ENCODE measurements around the gene ERCC8. TPM values are rescaled to one million over a fixed set of nuclear protein-coding genes. Genes with fewer than 3 reads are reported as not detected.

ERCC8 gene, protein sequence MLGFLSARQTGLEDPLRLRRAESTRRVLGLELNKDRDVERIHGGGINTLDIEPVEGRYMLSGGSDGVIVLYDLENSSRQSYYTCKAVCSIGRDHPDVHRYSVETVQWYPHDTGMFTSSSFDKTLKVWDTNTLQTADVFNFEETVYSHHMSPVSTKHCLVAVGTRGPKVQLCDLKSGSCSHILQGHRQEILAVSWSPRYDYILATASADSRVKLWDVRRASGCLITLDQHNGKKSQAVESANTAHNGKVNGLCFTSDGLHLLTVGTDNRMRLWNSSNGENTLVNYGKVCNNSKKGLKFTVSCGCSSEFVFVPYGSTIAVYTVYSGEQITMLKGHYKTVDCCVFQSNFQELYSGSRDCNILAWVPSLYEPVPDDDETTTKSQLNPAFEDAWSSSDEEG
- 18.9 and 30.7 TPM in 2 replicates for total RNA-seq

DNA sequence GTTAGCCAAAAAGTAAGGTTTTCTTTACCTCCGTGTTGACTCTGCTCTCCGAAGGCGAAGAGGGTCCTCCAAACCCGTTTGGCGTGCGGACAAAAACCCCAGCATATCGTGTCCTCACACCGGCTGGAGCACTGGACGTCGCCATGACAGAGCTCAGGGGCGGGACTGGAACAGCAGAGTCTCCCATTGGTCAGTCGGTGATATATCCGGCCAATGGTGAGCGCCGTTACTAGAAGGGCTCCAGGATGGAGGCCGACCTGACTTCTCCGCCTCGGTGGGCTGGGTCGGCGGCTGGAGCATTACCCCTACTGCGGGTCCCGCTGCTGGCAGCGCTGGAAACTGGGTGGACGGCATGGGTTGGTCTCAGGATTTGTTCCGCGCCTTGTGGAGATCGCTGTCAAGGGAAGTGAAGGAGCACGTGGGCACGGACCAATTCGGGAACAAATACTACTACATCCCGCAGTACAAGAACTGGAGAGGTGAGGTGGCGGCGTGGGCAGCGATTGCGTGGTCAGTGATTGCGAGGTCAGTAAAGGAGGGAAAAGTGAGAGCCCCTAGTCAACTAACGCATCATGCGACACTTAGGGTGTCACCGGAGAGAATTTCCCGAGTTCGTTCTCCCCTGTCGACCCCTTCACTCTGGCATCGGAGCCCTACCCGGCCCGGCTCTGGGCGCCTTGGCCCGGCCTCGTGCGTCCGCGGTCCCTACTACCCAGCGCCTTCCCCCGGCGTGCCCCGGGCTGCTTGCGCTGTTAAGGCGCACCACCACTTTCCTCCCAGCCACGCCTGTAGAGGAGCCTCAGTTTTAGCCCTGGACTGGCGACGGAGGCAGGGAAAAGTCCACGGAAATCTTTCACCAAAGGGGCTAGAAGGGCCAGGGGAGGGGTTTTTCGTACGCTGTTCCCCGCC is at the start of gene ERCC8, which contains the start of gene NDUFAF2:
ERCC8 (minus strand) TSS at position 167 of the 909 bp plus-strand sequence; CDS start at position 105, 62 bp downstream.
NDUFAF2 (plus strand) TSS at position 302 of the 909 bp plus-strand sequence; CDS start at position 353, 51 bp downstream.

DNA sequence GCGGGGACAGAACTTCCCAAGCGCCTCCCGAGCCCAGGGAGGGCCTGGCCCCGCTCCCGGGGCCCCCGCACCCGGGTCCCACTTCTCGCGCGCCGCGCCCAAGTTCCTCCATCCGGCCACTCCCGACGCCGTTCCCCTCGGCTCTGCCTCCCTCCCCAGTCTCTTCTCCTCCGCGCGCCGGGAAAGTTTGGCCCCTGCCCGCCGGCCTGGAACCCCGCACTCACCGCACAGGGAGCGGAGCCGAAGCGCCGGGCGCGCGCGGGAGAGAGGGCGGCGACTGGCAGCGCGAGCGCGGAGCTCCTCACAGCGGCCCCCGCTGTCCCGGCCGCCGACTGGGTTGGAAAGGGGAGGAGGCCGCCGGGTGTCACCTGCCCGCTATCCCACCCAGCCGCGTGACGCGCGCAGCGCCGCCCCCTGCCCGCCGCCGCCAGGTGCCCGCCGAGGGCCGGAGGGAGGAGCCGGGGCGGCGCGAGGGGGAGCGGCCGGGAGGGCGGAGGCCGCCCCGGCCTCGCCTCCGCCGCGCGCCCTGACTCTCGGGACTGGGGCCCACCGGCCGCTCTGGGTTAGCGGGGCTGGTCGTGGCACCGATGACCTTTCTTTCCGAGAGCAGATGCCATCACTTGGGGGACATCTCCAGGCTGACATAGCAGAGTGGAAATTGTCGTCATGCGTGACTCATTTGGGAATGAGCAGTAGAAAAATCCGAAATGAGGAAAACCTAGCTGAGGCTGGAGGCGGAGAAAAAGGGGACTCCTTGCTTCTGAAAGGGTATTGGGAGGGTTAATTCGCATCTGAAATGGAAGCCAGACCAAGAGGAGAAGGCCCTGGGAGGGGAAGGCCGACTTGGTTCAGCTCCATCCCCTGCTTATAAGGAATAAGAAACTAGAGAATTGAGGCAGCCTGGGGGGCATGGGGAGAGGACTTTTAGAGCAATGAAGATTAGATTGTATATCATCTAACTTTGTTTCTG is 100.6 kb downstream of the ERCC8 start, which contains the start of gene ELOVL7:
ELOVL7 (minus strand) TSS at position 334 of the 970 bp plus-strand sequence. CDS start 56,872 bp downstream, outside the sequence.

Other genes starting within 250 kb of the ERCC8 start
- 1.7 and 7.4 TPM in 2 replicates for gene DEPDC1B, start 244.9 kb downstream of the ERCC8 start, total RNA-seq
- gene ELOVL7, start 100.8 kb downstream of the ERCC8 start, total RNA-seq, result 0.33 TPM in 1 of 2 replicates, not detected in the other
- 20.7 and 33.2 TPM in 2 replicates for gene NDUFAF2, start 135 bp upstream of the ERCC8 start, total RNA-seq
- gene SMIM15, start 217.4 kb upstream of the ERCC8 start, total RNA-seq, result 51.4 and 72.6 TPM in 2 replicates